ENCODE measurements around the gene FOXP1.

- TF ChIP-seq CTCF (IDR thresholded peaks at IDR 0.05) (no peak), POLR2A (IDR thresholded peaks at IDR 0.05) (no peak)
Measured at GRCh38 chr3:71436337-71436736, 147.2 kb downstream of the FOXP1 start.
